Left lobe of liver (tissue), 2 donors: ENCODE results near the gene PIK3R6. TPM values are rescaled to one million over a fixed set of nuclear protein-coding genes. Genes with fewer than 3 reads are reported as not detected.
A peak's percentile ranks its signal among the peaks of the same experiment; 100 is the strongest.

Experiments used
- ATAC-seq: fragments of 200-7000 bp; cut with Tn5 transposase; one replicate; pipeline ENCODE4 v1.9.1; 2020; ENCODE audit warnings: mild to moderate bottlenecking, moderate library complexity
- DNase-seq: peaks from one replicate; pipeline ENCODE4 v3.0.0-alpha.2; 2020; ENCODE audit warnings: low spot score
- total RNA-seq: library from RNA; stranded (reverse); gene quantifications from one replicate; pipeline ENCODE4 v1.2.1, GENCODE V29; 2021
- donor health status: DM: no; HTN: no; CAD: no; lungs with moderate emphysema.
- donor health status: DM: no; HTN: yes; CAD: no.

PIK3R6 gene
- total RNA-seq, 1 donor from 2014 or later = 0.18 TPM

DNA sequence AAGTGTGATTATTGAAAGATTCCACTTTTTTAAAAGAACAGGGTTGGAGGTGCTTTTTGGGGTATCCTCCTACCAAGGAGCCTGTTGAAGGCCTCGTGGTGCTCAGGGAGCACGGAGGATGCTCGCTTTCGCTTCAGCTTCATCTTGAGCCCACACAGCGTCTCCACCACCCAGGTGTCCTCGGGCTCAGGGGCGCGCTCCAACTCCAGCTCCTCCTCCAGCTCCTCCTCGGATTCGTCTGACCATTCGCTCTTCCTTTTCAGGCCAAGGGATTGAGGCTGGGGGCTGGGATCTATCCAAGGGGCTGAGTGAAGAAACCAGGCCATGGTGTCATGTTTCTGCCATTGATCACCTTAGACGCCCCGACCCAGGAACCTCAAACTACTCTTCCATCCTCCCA is 110.3 kb downstream of the PIK3R6 start:
- ATAC-seq (no peak), DNase-seq (no peak)

DNA sequence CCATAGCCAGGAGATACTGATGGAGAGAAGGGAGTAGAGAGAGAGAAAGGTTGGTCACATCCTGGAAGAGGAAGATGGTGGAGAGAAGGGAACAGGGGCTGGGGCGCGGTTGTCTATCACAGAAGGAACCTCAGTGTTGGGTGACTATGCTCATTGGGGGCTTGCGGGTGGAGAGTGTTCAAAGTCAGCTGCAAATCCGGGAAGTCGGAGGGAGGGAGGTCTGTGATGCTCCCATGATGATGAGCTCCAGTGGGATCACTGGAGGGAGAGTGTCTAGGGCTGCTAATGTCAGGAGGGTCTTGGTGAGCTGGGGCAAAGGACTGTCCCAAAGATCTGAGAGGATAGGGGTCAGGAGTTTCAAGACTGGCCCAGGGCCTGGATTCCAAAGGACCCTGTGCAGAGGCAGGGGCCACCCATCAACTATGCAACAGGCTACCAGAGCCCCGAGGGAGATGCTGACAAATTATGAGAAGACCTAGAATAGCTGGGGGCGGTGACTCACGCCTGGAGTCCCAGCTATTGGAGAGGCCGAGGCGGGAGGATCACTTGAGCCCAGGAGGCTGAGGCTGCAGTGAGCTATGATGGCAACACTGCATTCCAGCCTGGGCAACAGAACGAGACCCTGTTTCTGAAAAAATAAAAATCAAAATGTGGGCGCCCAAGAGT is 111.8 kb downstream of the PIK3R6 start:
- DNase-seq = no peak
- ATAC-seq = no peak

DNA sequence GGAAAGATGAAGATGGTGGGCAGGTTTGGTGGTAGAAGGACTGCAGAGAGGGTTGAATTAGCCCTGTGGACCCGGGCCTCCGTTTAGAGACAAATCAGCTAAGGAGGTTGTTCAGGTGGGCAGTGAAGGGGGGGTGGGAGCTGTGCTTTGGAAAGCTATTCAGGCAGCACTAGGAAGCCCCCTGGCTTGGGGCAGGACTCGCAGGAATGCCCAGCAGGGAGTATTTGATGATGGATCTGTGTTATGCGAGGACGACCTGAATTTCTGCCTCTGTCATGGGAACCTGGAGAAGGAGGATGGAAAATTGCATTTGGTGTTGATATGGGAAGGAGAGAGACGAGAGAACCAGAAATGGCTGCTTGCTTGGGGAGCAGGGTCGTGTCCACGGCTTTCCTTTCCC is 112.6 kb downstream of the PIK3R6 start:
- ATAC-seq (no peak), DNase-seq (no peak)

DNA sequence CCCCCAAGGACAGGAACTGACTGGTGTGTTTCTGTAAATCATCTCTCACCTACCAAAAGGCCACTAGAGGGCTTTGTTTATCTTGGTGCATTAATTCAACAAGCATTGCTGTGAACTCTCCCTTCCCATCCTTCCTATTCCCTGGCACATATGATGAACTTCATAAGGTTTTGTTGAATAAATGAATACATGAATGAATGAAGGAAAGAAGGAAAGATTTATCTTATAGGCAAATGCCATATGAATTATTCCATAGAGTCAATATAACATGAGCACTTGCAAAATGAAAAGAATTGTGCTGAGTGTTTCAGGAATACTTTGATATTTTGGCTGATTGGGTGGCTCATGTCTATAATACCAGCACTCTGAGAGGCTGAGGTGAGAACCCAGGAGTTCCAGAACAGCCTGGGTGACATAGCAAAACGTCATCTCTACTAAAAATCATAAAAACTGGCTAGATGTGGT is 113.5 kb downstream of the PIK3R6 start:
- no peak for DNase-seq
- ATAC-seq = peak; percentile 83

DNA sequence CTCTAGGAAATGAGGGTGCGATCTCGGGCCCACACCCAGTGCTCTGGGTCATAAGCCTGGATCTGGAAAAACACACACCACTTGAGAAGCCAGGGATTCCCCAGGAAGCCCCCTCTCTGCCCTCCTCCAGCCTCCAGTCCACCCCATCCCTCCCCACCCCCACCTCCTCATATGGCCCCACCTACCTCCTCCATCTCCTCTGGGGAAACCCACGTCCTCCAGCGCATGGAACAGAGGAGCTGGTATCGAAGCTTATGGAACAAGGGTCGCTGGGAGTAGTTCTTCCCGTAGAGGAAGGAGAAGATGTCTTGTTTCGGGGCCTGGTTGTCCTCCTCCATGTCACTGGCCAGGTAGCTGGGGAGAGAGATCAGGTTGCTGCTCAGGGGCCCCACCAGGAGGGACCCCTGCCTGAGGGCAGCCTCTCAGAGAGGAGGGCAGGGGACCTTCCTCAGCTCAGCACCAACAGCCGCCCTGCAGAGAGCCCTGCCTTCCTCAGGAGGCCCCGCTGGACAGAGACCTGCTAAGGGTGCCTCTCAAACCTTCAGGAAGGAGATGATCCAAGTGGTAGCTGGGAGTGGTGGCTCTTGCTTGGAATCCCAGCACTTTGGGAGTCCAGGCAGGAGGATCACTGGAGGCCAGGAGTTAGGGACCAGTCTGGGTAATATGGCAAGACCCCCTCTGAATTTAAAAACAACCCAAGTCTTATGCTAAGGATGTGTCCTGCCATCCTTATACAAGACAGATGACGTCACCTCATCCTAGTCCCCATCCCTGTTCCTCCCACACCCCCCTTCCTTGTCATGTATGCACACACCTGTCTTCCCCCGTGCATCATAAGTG is 114.1 kb downstream of the PIK3R6 start:
- no peak for DNase-seq
- ATAC-seq = no peak

Other genes with a start within 250 kb of the PIK3R6 start
- 22.8 TPM for gene MYH10, start 236.9 kb downstream of the PIK3R6 start, total RNA-seq
- gene CCDC42, start 122.8 kb downstream of the PIK3R6 start, total RNA-seq = not detected
- not detected for gene SPDYE4, start 109.1 kb downstream of the PIK3R6 start, total RNA-seq
- gene MFSD6L, start 68.3 kb downstream of the PIK3R6 start, total RNA-seq = not detected
- gene PIK3R5, start 98.0 kb upstream of the PIK3R6 start, total RNA-seq = 3.3 TPM
- gene NTN1, start 153.8 kb upstream of the PIK3R6 start, total RNA-seq = 11.5 TPM